ENCODE data around the gene LIPE. TPM values are rescaled to one million over a fixed set of nuclear protein-coding genes. Genes with fewer than 3 reads are reported as not detected.

LIPE gene
- total and polyA plus RNA-seq, 9 donors, result 1.7 to 15.1 (median 5.4) TPM

- TF ChIP-seq EP300 (IDR thresholded peaks at IDR 0.05) (no peak), CTCF (IDR thresholded peaks at IDR 0.05) (no peak), POLR2A (IDR thresholded peaks at IDR 0.05) (no peak)
- H3K9me3 ChIP-seq, result no peaks in the 10 kb centered on the region
- H3K36me3 ChIP-seq, result no peaks in the 10 kb centered on the region
- DNase-seq, result no peak
- intact Hi-C loops (cut with DNase I), result no loop called here
- 83 to 87% (median 87%) methylated on average over 2 of the region's 2 CpGs for WGBS, 3 donors
- no peaks in the 10 kb centered on the region for H3K27me3 ChIP-seq
- H3K4me1 ChIP-seq (ENCODE audit: insufficient read depth), result no peaks in the 10 kb centered on the region
- no peak overlapping the region for H3K27ac ChIP-seq
- H3K4me3 ChIP-seq, result no peak overlapping the region
Measured at GRCh38 chr19:42459926-42460325, 32.7 kb upstream of the LIPE start.

GRCh38 chr19:42455621-42456081, 28.5 kb upstream of the LIPE start:
- Histone ChIP-seq H3K36me3 (no peaks in the 10 kb centered on the region), H3K4me1 (ENCODE audit: insufficient read depth) (no peaks in the 10 kb centered on the region), H3K9me3 (no peaks in the 10 kb centered on the region), H3K27me3 (no peaks in the 10 kb centered on the region), H3K4me3 (no peak overlapping the region), H3K27ac (no peak overlapping the region)
- TF ChIP-seq POLR2A (IDR thresholded peaks at IDR 0.05) (no peak), EP300 (IDR thresholded peaks at IDR 0.05) (no peak), CTCF (IDR thresholded peaks at IDR 0.05) (no peak)
- no peak for DNase-seq
- intact Hi-C loops (cut with DNase I), result no loop called here
- WGBS, 3 donors, result 89 to 95% (median 91%) methylated on average over 1 of the region's 1 CpG

DNA sequence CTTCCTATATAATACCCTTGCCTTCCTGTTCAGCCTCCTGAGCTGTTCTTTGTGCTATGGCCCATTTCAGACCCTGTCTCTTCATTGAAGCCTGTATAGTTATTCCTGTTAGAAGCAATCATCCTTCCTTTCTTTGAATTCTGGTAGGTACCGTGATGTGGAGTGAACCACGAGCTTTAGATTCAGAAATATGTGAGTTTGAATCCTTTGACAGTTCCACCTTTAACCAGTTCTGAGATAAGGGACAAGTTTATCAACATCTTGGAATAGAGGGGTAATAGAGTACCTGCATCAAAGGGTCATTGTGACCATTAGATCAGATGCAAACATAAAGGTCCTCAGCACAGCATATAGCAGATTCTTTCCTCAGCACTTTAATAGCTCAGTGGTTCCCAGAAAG, 27.9 kb upstream of the LIPE start:
- H3K9me3 ChIP-seq, result no peaks in the 10 kb centered on the region
- DNase-seq, result no peak
- no peak overlapping the region for H3K27ac ChIP-seq
- H3K27me3 ChIP-seq, result no peaks in the 10 kb centered on the region
- 83 to 87% (median 85%) methylated on average over 2 of the region's 2 CpGs for WGBS, 3 donors
- TF ChIP-seq POLR2A (IDR thresholded peaks at IDR 0.05) (no peak), CTCF (IDR thresholded peaks at IDR 0.05) (no peak), EP300 (IDR thresholded peaks at IDR 0.05) (no peak)
- no peak overlapping the region for H3K4me3 ChIP-seq
- H3K36me3 ChIP-seq, result no peaks in the 10 kb centered on the region
- intact Hi-C loops (cut with DNase I), result no loop called here
- no peaks in the 10 kb centered on the region for H3K4me1 ChIP-seq (ENCODE audit: insufficient read depth)

DNA sequence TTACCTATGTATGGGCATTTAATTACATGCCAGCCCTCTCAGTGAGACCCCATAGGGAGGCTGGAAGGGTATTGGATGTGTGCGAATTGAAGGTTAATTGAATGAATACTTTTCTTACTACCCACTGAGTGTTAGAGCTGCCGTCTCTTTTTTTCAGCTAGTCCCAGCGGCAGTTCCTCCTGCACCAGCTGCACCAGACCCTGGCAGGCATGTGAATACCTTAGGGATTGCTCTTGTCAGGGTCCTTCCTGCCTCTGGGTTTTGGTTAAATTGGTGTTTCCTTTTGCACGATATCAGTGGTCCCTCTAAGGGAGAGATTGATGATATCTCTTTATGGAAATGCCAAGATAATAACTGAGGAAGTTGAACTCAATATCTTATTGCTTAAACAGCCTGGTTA, 25.4 kb upstream of the LIPE start:
- no peak overlapping the region for H3K27ac ChIP-seq
- intact Hi-C loops (cut with DNase I), result no loop called here
- H3K4me3 ChIP-seq, result no peak overlapping the region
- H3K4me1 ChIP-seq (ENCODE audit: insufficient read depth), result no peaks in the 10 kb centered on the region
- TF ChIP-seq CTCF (IDR thresholded peaks at IDR 0.05) (no peak), EP300 (IDR thresholded peaks at IDR 0.05) (no peak)
- 61 to 66% (median 64%) methylated on average over 4 of the region's 4 CpGs for WGBS, 3 donors
- no peak for DNase-seq
- no peaks in the 10 kb centered on the region for H3K36me3 ChIP-seq
- no peaks in the 10 kb centered on the region for H3K27me3 ChIP-seq
- H3K9me3 ChIP-seq, result no peaks in the 10 kb centered on the region
